Gastroesophageal sphincter (tissue), 4 donors: Measurements from ENCODE around the gene CHRNB2. TPM values are rescaled to one million over a fixed set of nuclear protein-coding genes. Genes with fewer than 3 reads are reported as not detected.
A peak's percentile ranks its signal among the peaks of the same experiment; 100 is the strongest.

Experiments
- ATAC-seq: fragments of 150-250 bp; one replicate; pipeline ENCODE4 v1.9.1; 2016; ENCODE audit warnings: mild to moderate bottlenecking, moderate library complexity
- H3K27ac ChIP-seq, 4 donors: fragments of 200-600 bp; sonication (generic) in 3 of 4; 1 replicate in 3 of 4; 2 replicates in 1 of 4; pipeline ENCODE4 v1.5.1; 2016 to 2019
- H3K27me3 ChIP-seq: fragments of 200-600 bp; sonication (generic); one replicate; pipeline ENCODE4 v1.5.1; 2019
- H3K36me3 ChIP-seq, 2 donors: fragments of 200-600 bp; sonication (generic); one replicate each; pipeline ENCODE4 v1.5.1; 2019; ENCODE audit warnings: control low read depth in 1 of 2
- H3K4me1 ChIP-seq, 3 donors: fragments of 200-600 bp; sonication (generic); 1 replicate in 2 of 3; 2 replicates in 1 of 3; pipeline ENCODE4 v1.5.1; 2016 to 2019; ENCODE audit warnings: control low read depth in 2 of 3
- H3K4me3 ChIP-seq, 2 donors: fragments of 200-600 bp; sonication (generic); one replicate each; pipeline ENCODE4 v1.5.1; 2019; ENCODE audit warnings: mild to moderate bottlenecking in 1 of 2, moderate library complexity in 1 of 2
- H3K9me3 ChIP-seq, 3 donors: fragments of 200-600 bp; sonication (generic); one replicate each; pipeline ENCODE4 v1.5.1; 2017 to 2019; ENCODE audit warnings: control low read depth in 2 of 3
- EP300 ChIP-seq: sonication (generic); formaldehyde crosslinking; IDR thresholded peaks from one replicate; pipeline ENCODE4 v1.6.1; 2017; ENCODE audit warnings: antibody characterized with exemption, mild to moderate bottlenecking
- POLR2A ChIP-seq, 2 donors: fragments of 450-650 bp; IDR thresholded peaks; one replicate each; pipeline ENCODE4 v1.6.1; 2017; ENCODE audit warnings: antibody characterized with exemption in 2 of 2, mild to moderate bottlenecking in 2 of 2, moderate library complexity in 1 of 2
- POLR2AphosphoS5 ChIP-seq: sonication (generic); formaldehyde crosslinking; IDR thresholded peaks from one replicate; pipeline ENCODE4 v1.6.1; 2017; ENCODE audit warnings: antibody characterized with exemption
- WGBS, 2 donors: methylation state at CpG; one replicate each; pipeline ENCODE4 v1.1.5; 2018; ENCODE audit warnings: low coverage in 1 of 2; 5-methylcytosine and 5-hydroxymethylcytosine counted together
- total RNA-seq, 4 donors: library from RNA; depleted of rRNA; stranded (reverse); fragments of >200 nt; gene quantifications; one replicate each; pipeline ENCODE4 v1.1.0, GENCODE V29; 2016
- TF ChIP-seq, protein P1 (sequence below), 4 experiments: fragments of 200-600 bp in 2 of 4; fragments of 450-650 bp in 2 of 4; sonication (generic) in 1 of 4; IDR thresholded peaks; one replicate each; pipeline ENCODE4 v1.5.1; 2017 to 2019; ENCODE audit warnings: antibody characterized with exemption in 4 of 4, mild to moderate bottlenecking in 2 of 4, moderate library complexity in 2 of 4

CHRNB2 gene
- under 1 TPM in 3 of 4 donors, not detected in 1; 0.08 to 0.45 (median 0.13) TPM for total RNA-seq

GRCh38 chr1:154567386-154568156 lies at the start of gene CHRNB2:
CHRNB2 (plus strand) TSS chr1:154567778; CDS start chr1:154568045, 267 bp downstream.
- H3K4me3 ChIP-seq: peak within 1 kb of the TSS in 1 of 2 donors; percentile 20
- peak; percentile 90 for ATAC-seq
- 3% methylated on average over 12 to 14 of the region's 53 CpGs for WGBS, 2 donors
- H3K27ac ChIP-seq: no peak within 1 kb of the TSS
- no peaks in the 10 kb centered on the region for H3K9me3 ChIP-seq
- no peak for TF ChIP-seq POLR2A (IDR thresholded peaks at IDR 0.05)
- TF ChIP-seq, protein P1, sequence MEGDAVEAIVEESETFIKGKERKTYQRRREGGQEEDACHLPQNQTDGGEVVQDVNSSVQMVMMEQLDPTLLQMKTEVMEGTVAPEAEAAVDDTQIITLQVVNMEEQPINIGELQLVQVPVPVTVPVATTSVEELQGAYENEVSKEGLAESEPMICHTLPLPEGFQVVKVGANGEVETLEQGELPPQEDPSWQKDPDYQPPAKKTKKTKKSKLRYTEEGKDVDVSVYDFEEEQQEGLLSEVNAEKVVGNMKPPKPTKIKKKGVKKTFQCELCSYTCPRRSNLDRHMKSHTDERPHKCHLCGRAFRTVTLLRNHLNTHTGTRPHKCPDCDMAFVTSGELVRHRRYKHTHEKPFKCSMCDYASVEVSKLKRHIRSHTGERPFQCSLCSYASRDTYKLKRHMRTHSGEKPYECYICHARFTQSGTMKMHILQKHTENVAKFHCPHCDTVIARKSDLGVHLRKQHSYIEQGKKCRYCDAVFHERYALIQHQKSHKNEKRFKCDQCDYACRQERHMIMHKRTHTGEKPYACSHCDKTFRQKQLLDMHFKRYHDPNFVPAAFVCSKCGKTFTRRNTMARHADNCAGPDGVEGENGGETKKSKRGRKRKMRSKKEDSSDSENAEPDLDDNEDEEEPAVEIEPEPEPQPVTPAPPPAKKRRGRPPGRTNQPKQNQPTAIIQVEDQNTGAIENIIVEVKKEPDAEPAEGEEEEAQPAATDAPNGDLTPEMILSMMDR (IDR thresholded peaks at IDR 0.05): peak in 2 of 4 experiments; percentile 16 to 24
- no peak for TF ChIP-seq POLR2AphosphoS5
- H3K4me1 ChIP-seq: peaks cover 0 to 13% (median 6%) of the 10 kb centered on the region in 3 donors
- no peaks in the 10 kb centered on the region for H3K36me3 ChIP-seq
- peaks cover 48% of the 10 kb centered on the region for H3K27me3 ChIP-seq

- H3K27ac ChIP-seq: peak overlapping the region in 1 of 4 donors; percentile 26
- H3K9me3 ChIP-seq: no peaks in the 10 kb centered on the region
- ATAC-seq: no peak
- H3K4me1 ChIP-seq: no peaks in the 10 kb centered on the region
- WGBS, 2 donors: 62 to 66% methylated on average over 9 of the region's 9 CpGs
- H3K27me3 ChIP-seq: peaks cover 7% of the 10 kb centered on the region
- no peaks in the 10 kb centered on the region for H3K36me3 ChIP-seq
- TF ChIP-seq EP300: no peak
- H3K4me3 ChIP-seq: no peak overlapping the region
Observed at GRCh38 chr1:154519591-154519991, 48.0 kb upstream of the CHRNB2 start.

DNA sequence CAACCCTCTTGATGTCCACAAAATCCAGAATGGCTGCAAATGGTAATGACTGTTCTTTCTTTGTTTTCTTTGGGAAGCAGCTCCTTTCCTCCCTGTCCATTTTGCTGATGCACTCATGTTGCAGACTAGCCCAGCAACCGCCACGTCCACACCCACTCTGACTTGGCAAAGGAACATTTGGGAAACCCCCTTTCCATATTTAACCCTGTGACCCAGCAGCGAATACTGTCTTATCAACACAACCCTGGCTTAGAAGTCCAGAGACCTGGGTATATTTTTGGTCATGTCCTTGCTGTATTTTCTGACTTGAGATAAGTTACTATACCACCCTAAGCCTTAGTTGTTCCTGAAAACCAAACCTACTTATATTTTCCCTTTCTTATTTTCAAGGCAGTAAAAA lies 47.2 kb upstream of the CHRNB2 start:
- H3K27me3 ChIP-seq: peaks cover 3% of the 10 kb centered on the region
- no peaks in the 10 kb centered on the region for H3K4me1 ChIP-seq
- H3K36me3 ChIP-seq: no peaks in the 10 kb centered on the region
- peak overlapping the region in 1 of 4 donors; percentile 26 for H3K27ac ChIP-seq
- H3K4me3 ChIP-seq: no peak overlapping the region
- WGBS, 2 donors: 23 to 37% methylated on average over 2 to 3 of the region's 3 CpGs
- no peak for ATAC-seq
- H3K9me3 ChIP-seq: no peaks in the 10 kb centered on the region
- no peak for TF ChIP-seq POLR2AphosphoS5
- no peak for TF ChIP-seq EP300
- no peak for TF ChIP-seq POLR2A (IDR thresholded peaks at IDR 0.05)
- TF ChIP-seq, protein P1 (IDR thresholded peaks at IDR 0.05): no peak

- H3K4me1 ChIP-seq: no peaks in the 10 kb centered on the region
- TF ChIP-seq POLR2AphosphoS5: no peak
- TF ChIP-seq POLR2A (IDR thresholded peaks at IDR 0.05): no peak
- TF ChIP-seq, protein P1 (IDR thresholded peaks at IDR 0.05): no peak
- no peak for TF ChIP-seq EP300
- H3K4me3 ChIP-seq: no peak overlapping the region
- H3K9me3 ChIP-seq: no peaks in the 10 kb centered on the region
- peaks cover 3% of the 10 kb centered on the region for H3K27me3 ChIP-seq
- H3K27ac ChIP-seq: no peak overlapping the region
- ATAC-seq: no peak
- no peaks in the 10 kb centered on the region for H3K36me3 ChIP-seq
- 41 to 67% methylated on average over 3 of the region's 3 CpGs for WGBS, 2 donors
Observed at GRCh38 chr1:154521695-154522094, 45.9 kb upstream of the CHRNB2 start.

DNA sequence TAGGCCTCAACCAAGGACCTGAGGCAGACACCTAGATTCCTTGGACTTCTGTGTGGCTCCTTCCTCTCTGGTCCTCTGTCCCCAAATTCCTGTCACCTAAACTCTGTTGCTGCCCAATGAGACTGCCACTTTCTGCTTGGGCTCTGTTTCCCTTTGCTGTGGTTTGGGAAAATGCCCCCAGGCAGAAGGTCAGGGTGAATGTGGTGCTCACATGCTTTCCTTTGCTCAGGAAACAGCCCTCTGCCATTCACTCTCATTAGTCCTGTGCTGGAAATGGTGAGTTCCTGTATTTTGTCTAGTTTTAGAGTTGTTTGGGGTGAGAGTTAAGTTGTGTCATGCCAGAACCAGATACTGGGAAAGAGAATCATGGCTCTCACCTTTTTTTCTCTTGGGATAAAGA lies 42.7 kb upstream of the CHRNB2 start:
- H3K4me3 ChIP-seq: no peak overlapping the region
- H3K36me3 ChIP-seq: no peaks in the 10 kb centered on the region
- no peak for ATAC-seq
- no peaks in the 10 kb centered on the region for H3K9me3 ChIP-seq
- no peak overlapping the region for H3K27ac ChIP-seq
- no peaks in the 10 kb centered on the region for H3K4me1 ChIP-seq
- TF ChIP-seq EP300 (no peak), POLR2AphosphoS5 (no peak), POLR2A (IDR thresholded peaks at IDR 0.05) (no peak)
- TF ChIP-seq, protein P1 (IDR thresholded peaks at IDR 0.05): no peak
- H3K27me3 ChIP-seq: no peaks in the 10 kb centered on the region
